WTC11 (cell line): ENCODE results near the gene ASAH2B. TPM values are rescaled to one million over a fixed set of nuclear protein-coding genes. Genes with fewer than 3 reads are reported as not detected.
A peak's percentile ranks its signal among the peaks of the same experiment; 100 is the strongest.
"Not testable (repeated sequence)": the region's sequence is repeated elsewhere in the genome, so short reads cannot be mapped to it uniquely, and the experiment has no call there.

Experiments used
- ATAC-seq: fragments of 200-7000 bp; cut with Tn5 transposase; 2 replicates; pipeline ENCODE4 v1.10.0; 2021; ENCODE audit warnings: mild to moderate bottlenecking, moderate library complexity
- CTCF ChIA-PET: fragments of 300-600 bp; sonication (Branson Sonifier 250); formaldehyde crosslinking; loops from one replicate; lab custom pipeline; 2021; ENCODE audit warnings: antibody characterized with exemption; lab: Charles Lee
- POLR2A ChIA-PET: fragments of 350-600 bp; sonication (Branson Sonifier 250); formaldehyde crosslinking; loops from one replicate; lab custom pipeline; 2021; ENCODE audit warnings: antibody characterized with exemption; lab: Charles Lee
- DNase-seq: peaks from one replicate; pipeline ENCODE4 v3.0.0; 2021; ENCODE audit warnings: low spot score
- H3K27ac Mint-ChIP-seq: 2 replicates; pipeline ENCODE4 v1.8.0; 2021; ENCODE audit warnings: mixed read lengths
- H3K27me3 Mint-ChIP-seq: 2 replicates; pipeline ENCODE4 v1.8.0; 2021; ENCODE audit warnings: low read depth, mild to moderate bottlenecking, moderate library complexity, mixed read lengths
- H3K36me3 Mint-ChIP-seq: 2 replicates; pipeline ENCODE4 v1.8.0; 2021; ENCODE audit warnings: mixed read lengths
- H3K4me1 Mint-ChIP-seq: 2 replicates; pipeline ENCODE4 v1.8.0; 2022; ENCODE audit warnings: mixed read lengths
- H3K4me3 Mint-ChIP-seq: 2 replicates; pipeline ENCODE4 v1.8.0; 2021; ENCODE audit warnings: mild to moderate bottlenecking, moderate library complexity, mixed read lengths
- H3K9me3 Mint-ChIP-seq: 2 replicates; pipeline ENCODE4 v1.8.0; 2021; ENCODE audit warnings: mixed read lengths
- ATF2 ChIP-seq: sonication (generic); formaldehyde crosslinking; IDR thresholded peaks from 2 replicates; pipeline ENCODE4 v1.8.1; 2022; ENCODE audit warnings: low read depth, missing genetic modification reagents, borderline replicate concordance
- FOXK1 ChIP-seq: sonication (generic); formaldehyde crosslinking; IDR thresholded peaks from 2 replicates; pipeline ENCODE4 v1.8.0; 2022; ENCODE audit warnings: mild to moderate bottlenecking, moderate library complexity, missing genetic modification reagents
- FOXP4 ChIP-seq: sonication (generic); formaldehyde crosslinking; IDR thresholded peaks from 2 replicates; pipeline ENCODE4 v1.8.0; 2022; ENCODE audit warnings: mild to moderate bottlenecking, missing genetic modification reagents
- NFYB ChIP-seq: sonication (generic); formaldehyde crosslinking; conservative IDR thresholded peaks from 2 replicates; pipeline ENCODE4 v1.8.0; 2022; ENCODE audit warnings: low read depth, missing genetic modification reagents
- ZBTB21 ChIP-seq: sonication (generic); formaldehyde crosslinking; IDR thresholded peaks from 2 replicates; pipeline ENCODE4 v1.8.1; 2023; ENCODE audit warnings: mild to moderate bottlenecking, missing genetic modification reagents, borderline replicate concordance
- ZNF281 ChIP-seq: sonication (generic); formaldehyde crosslinking; IDR thresholded peaks from 2 replicates; pipeline ENCODE4 v1.8.0; 2023; ENCODE audit warnings: mild to moderate bottlenecking, missing genetic modification reagents
- ZNF532 ChIP-seq: fragments of 250-450 bp; sonication (Bioruptor Pico); IDR thresholded peaks from 2 replicates; pipeline ENCODE4 v1.9.0; 2021; ENCODE audit warnings: mild to moderate bottlenecking, borderline replicate concordance
- total RNA-seq: library from RNA; stranded (reverse); gene quantifications from 3 replicates; pipeline ENCODE4 v1.2.3, GENCODE V29; 2021

ASAH2B gene
- total RNA-seq, 1 experiment from 2014 or later = 5.7 TPM

- H3K36me3 Mint-ChIP-seq, H3K9me3 Mint-ChIP-seq, POLR2A ChIA-PET, H3K4me3 Mint-ChIP-seq, DNase-seq, H3K27ac Mint-ChIP-seq, ATAC-seq, CTCF ChIA-PET, H3K27me3 Mint-ChIP-seq, H3K4me1 Mint-ChIP-seq: not testable (repeated sequence)
Observed at GRCh38 chr10:50772042-50772441, 32.3 kb downstream of the ASAH2B start.

DNA sequence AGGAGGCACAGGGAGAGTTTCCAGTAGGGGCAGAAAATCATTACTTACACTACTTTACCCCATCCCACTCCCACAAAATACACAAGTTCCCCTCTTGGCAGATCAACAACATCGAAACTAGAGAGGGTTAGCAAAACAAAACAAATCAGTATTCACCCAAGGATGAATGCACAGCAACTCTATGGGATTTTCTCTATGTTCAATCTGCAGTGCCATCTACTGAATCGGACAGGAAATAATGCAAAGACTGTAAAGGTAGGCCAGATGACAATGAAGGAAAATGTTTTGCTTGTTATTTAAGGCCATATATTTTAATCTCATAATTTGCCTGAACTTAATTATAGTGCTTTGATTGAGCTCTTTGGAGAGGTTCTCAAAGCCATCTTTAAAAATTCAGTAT is 35.1 kb downstream of the ASAH2B start:
- H3K4me1 Mint-ChIP-seq, H3K9me3 Mint-ChIP-seq, POLR2A ChIA-PET, CTCF ChIA-PET, ATAC-seq, DNase-seq, H3K36me3 Mint-ChIP-seq, H3K27me3 Mint-ChIP-seq, H3K27ac Mint-ChIP-seq, H3K4me3 Mint-ChIP-seq: not testable (repeated sequence)

DNA sequence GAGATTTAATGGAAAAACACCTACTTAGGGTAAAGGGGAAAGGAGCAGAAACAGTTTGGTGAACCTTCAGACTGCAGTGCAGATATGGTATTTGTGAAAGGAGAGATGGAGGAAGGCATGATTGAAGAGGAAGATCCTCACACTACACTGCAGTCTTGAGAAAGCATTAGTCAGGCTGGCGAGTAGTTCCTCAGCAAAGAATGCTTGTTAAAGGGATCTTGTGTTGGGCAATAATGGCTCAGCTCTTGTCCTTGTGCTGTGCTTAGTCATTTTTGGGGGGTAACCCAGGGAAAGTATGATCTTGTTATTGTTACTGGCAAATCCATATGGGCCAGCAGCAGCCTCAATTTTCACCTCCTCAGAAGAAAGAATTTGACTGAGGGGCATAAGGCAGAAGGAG is 40.3 kb downstream of the ASAH2B start:
- H3K9me3 Mint-ChIP-seq, H3K36me3 Mint-ChIP-seq, H3K4me1 Mint-ChIP-seq, CTCF ChIA-PET, H3K4me3 Mint-ChIP-seq, ATAC-seq, H3K27ac Mint-ChIP-seq, POLR2A ChIA-PET, H3K27me3 Mint-ChIP-seq, DNase-seq: not testable (repeated sequence)

DNA sequence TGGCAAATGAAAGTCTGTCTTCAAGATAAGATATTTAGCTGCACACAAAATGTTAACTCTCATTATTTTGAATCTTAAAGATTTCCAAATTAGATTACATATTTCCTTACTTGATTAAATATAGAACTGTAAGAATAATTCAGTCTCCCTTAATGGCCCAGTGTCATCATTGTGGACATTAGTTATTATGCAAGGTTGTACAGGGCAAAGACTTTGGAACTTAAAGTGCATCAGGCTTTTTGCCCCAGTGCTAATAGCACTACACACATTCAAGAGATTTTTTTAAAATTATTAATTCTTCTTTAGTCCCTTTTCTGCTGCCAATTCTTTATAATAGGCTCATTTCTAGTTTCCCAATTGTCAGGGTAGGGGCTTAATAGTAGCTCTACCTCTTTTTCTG is 42.3 kb downstream of the ASAH2B start:
- ATAC-seq, H3K4me3 Mint-ChIP-seq, DNase-seq, H3K4me1 Mint-ChIP-seq, H3K27ac Mint-ChIP-seq, H3K27me3 Mint-ChIP-seq, POLR2A ChIA-PET, CTCF ChIA-PET, H3K36me3 Mint-ChIP-seq, H3K9me3 Mint-ChIP-seq: not testable (repeated sequence)

GRCh38 chr10:50787962-50788361 is 48.2 kb downstream of the ASAH2B start:
- peak; percentile 67; the same call in 1 of the 2 replicates for TF ChIP-seq ZNF281 (CRISPR knock-in tag)
- TF ChIP-seq FOXK1 = peak; percentile 69; the same call in 1 of the 2 replicates
- TF ChIP-seq FOXP4 (CRISPR knock-in tag) = 0 out of 2 replicates have a peak, but pooled peaks have one; percentile 26
- TF ChIP-seq ZBTB21 (CRISPR knock-in tag) = 0 out of 2 replicates have a peak, but pooled peaks have one; percentile 34
- H3K4me3 Mint-ChIP-seq = peak overlapping the region; percentile 33
- peak; percentile 54 for DNase-seq
- H3K27me3 Mint-ChIP-seq, H3K9me3 Mint-ChIP-seq, POLR2A ChIA-PET, H3K36me3 Mint-ChIP-seq, ATAC-seq: not testable (repeated sequence)
- H3K4me1 Mint-ChIP-seq = peaks cover 19% of the 10 kb centered on the region
- CTCF ChIA-PET = interaction anchor here (0.6 to 2.1 kb wide), 4 partner anchors 18 to 206 kb away, joined by 3 to 9 read pairs (median 4); no protein-coding TSS in a partner anchor
- peak overlapping the region; percentile 19; the same call in 1 of the 2 replicates for H3K27ac Mint-ChIP-seq

DNA sequence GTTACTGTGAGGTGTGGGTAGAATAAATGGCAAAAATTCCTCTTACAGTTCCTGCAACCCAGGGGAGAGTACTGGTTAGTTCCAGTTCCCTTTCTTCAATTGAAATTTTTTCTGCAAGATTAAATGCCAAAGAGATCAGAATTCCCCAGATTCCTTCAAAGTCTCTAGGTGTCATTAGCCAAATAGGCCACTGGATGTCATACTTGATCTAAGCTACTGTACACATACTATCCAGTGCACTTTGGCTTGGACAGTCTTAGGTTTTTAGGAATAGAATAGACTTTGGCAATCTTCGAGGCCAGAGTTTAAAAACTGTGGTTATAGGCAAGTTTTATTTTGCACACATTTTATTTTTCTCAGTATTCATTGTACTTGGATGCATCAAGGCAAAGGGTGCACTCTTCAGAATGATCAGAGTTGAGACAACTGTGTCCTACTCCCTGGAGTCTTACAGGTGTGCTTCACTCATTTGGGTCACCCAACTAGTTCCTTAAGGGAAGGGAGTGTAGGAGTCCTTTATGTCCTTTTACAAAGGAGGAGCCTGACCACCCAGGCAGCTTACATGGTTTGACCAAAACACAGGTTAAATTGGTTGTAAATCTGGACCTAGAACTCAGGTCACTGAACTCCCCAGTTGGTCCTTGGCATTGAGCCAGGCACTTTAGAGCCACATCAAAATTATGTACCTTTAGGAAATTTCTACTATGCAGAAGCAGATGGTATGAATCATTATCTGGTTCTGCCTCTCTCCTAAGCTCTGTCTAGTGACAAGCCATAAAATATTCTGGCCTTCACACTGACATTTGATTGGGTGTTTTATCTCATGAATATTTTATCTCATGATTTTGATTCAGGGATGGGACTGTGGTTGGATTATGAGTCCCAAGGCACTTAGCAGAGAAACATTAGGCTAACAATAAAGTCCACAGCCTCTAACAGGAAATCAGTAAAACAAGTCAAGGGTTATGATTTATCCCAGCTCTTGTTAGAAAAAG is 49.5 kb downstream of the ASAH2B start:
- no peak overlapping the region for H3K27ac Mint-ChIP-seq
- ATAC-seq = peak; percentile 98
- H3K9me3 Mint-ChIP-seq = peaks cover 6% of the 10 kb centered on the region
- peaks cover 8% of the 10 kb centered on the region for H3K36me3 Mint-ChIP-seq
- DNase-seq = no peak
- H3K4me1 Mint-ChIP-seq = peaks cover 19% of the 10 kb centered on the region
- ChIA-PET POLR2A (interaction anchor here (0.6 kb wide), 1 partner anchor 60 kb away, joined by 4 read pairs; no protein-coding TSS in a partner anchor), CTCF (interaction anchor here (0.7 to 2.1 kb wide), 4 partner anchors 12 to 204 kb away, joined by 4 to 9 read pairs (median 5); no protein-coding TSS in a partner anchor)
- H3K4me3 Mint-ChIP-seq = peak overlapping the region; percentile 45; the same call in 1 of the 2 replicates
- peaks cover 9% of the 10 kb centered on the region for H3K27me3 Mint-ChIP-seq
- TF ChIP-seq ZNF532 (no peak), ATF2 (no peak), NFYB (CRISPR knock-in tag) (no peak)
